Osteoblast (primary cell): ENCODE measurements around the gene C2orf42. TPM values are rescaled to one million over a fixed set of nuclear protein-coding genes. Genes with fewer than 3 reads are reported as not detected.
"Not testable (repeated sequence)": the region's sequence is repeated elsewhere in the genome, so short reads cannot be mapped to it uniquely, and the experiment has no call there.

Experiments
- DNase-seq: peaks from one replicate; pipeline ENCODE4 v3.0.0; 2011; ENCODE audit warnings: low spot score, mixed read lengths; ENCODE audit not compliant: insufficient read length; ENCODE audit errors: missing footprints
- H2AFZ ChIP-seq: 2 replicates; pipeline ENCODE4 v1.6.0; 2011; ENCODE audit warnings: mild to moderate bottlenecking, low read length
- H3K27ac ChIP-seq: 2 replicates; pipeline ENCODE4 v1.5.1; 2011; ENCODE audit warnings: mild to moderate bottlenecking, low read depth, low read length, moderate library complexity
- H3K27me3 ChIP-seq: 2 replicates; pipeline ENCODE4 v1.6.0; 2012; ENCODE audit warnings: mild to moderate bottlenecking, control low read depth, inconsistent platforms, low read length, moderate library complexity; ENCODE audit not compliant: insufficient read depth
- H3K36me3 ChIP-seq: 2 replicates; pipeline ENCODE4 v1.5.1; 2011; ENCODE audit warnings: mild to moderate bottlenecking, low read length, control low read depth, moderate library complexity; ENCODE audit not compliant: insufficient read depth
- H3K4me1 ChIP-seq: 2 replicates; pipeline ENCODE4 v1.5.1; 2011; ENCODE audit warnings: mild to moderate bottlenecking, low read length, control low read depth, moderate library complexity; ENCODE audit not compliant: insufficient read depth
- H3K4me2 ChIP-seq: 2 replicates; pipeline ENCODE4 v1.6.0; 2011; ENCODE audit warnings: mild to moderate bottlenecking, low read length; ENCODE audit not compliant: insufficient read depth
- H3K4me3 ChIP-seq: fragments of 200-600 bp; sonication (generic); 3 replicates; pipeline ENCODE4 v1.5.1; 2012; ENCODE audit warnings: mild to moderate bottlenecking, low read length, inconsistent platforms; ENCODE audit not compliant: insufficient read depth
- H3K79me2 ChIP-seq: 2 replicates; pipeline ENCODE4 v1.6.0; 2012; ENCODE audit warnings: mild to moderate bottlenecking, low read length, control low read depth, inconsistent platforms; ENCODE audit not compliant: insufficient read depth
- H3K9me3 ChIP-seq: 2 replicates; pipeline ENCODE4 v1.5.1; 2011; ENCODE audit warnings: low read depth, low read length, control low read depth
- H4K20me1 ChIP-seq: 2 replicates; pipeline ENCODE4 v1.6.0; 2012; ENCODE audit warnings: mild to moderate bottlenecking, low read length, control low read depth; ENCODE audit not compliant: insufficient read depth
- CTCF ChIP-seq: IDR thresholded peaks from 2 replicates; pipeline ENCODE4 v1.5.1; 2011; ENCODE audit warnings: mild to moderate bottlenecking, low read depth, low read length, moderate library complexity; ENCODE audit errors: extremely low read depth
- total RNA-seq: library from RNA; depleted of rRNA; stranded (reverse); fragments of >200 nt; gene quantifications from 2 replicates; pipeline ENCODE4 v1.2.3, GENCODE V29; 2012

C2orf42 gene
- total RNA-seq, 1 donor, result 25.0 TPM

GRCh38 chr2:70104231-70105111, 86.3 kb downstream of the C2orf42 start:
- Histone ChIP-seq H3K4me2 (peak overlapping the region; percentile 65), H3K27me3 (no peaks in the 10 kb centered on the region), H3K4me3 (peak overlapping the region; percentile 16), H3K79me2 (no peaks in the 10 kb centered on the region), H4K20me1 (no peaks in the 10 kb centered on the region), H3K27ac (peak overlapping the region; percentile 82), H3K36me3 (no peaks in the 10 kb centered on the region), H2AFZ (peak overlapping the region; percentile 94), H3K4me1 (peaks cover 28% of the 10 kb centered on the region), H3K9me3 (no peaks in the 10 kb centered on the region)
- DNase-seq, result peak; percentile 63
- TF ChIP-seq CTCF, result no peak

DNA sequence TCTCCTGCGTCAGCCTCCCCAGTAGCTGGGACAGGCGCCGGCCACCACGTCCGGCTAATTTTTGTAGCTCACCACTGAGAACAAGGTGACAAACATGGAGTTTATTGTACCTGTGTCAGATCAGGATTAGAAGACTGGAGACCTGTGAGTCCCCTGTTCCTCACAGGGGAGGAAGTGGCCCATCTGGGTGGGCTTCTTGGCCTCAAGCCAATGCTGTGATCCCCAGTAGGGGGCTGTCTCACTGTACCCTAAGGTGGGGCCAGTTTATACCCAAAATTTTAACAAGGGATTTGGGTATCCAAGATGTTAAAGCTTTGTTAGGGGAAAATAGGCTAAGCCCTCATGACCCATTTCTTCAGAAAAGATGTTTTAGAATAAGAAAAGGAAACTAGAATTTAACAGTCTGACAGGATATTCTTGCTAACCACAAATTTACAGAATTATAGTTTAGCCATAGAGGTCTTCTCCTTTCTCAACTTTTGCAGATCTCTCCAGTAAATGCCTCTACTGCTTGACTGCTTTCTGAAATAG, 87.2 kb downstream of the C2orf42 start:
- no peaks in the 10 kb centered on the region for H3K79me2 ChIP-seq
- H3K4me1 ChIP-seq, result peaks cover 26% of the 10 kb centered on the region
- H2AFZ ChIP-seq, result peak overlapping the region; percentile 33
- no peak overlapping the region for H3K4me2 ChIP-seq
- TF ChIP-seq CTCF, result no peak
- no peaks in the 10 kb centered on the region for H3K9me3 ChIP-seq
- no peaks in the 10 kb centered on the region for H3K27me3 ChIP-seq
- H4K20me1 ChIP-seq, result no peaks in the 10 kb centered on the region
- H3K27ac ChIP-seq, result no peak overlapping the region
- no peak for DNase-seq
- H3K4me3 ChIP-seq, result no peak overlapping the region
- H3K36me3 ChIP-seq, result no peaks in the 10 kb centered on the region

DNA sequence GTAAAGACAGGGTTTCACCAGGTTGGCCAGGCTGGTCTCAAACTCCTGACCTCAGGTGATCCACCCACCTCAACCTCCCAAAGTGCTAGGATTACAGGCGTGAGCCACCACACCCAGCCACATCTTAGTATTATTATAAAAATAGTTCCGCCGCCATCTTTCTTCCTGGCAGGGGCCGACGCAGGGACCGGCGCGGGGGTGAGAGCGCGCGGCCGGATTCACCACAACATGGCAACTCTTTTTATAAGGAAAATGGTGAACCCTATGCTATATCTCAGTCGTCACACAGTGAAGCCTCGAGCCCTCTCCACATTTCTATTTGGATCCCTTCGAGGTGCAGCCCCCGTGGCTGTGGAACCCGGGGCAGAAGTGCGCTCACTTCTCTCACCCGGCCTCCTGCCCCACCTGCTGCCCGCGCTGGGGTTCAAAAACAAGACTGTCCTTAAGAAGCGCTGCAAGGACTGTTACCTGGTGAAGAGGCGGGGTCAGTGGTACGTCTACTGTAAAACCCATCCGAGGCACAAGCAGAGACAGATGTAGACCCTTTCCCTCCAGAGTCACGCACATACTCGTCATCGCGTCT, 88.4 kb downstream of the C2orf42 start:
- not testable (repeated sequence) for H3K4me2 ChIP-seq, H3K4me3 ChIP-seq, H3K27me3 ChIP-seq, H3K9me3 ChIP-seq, H2AFZ ChIP-seq, H3K27ac ChIP-seq, DNase-seq, H4K20me1 ChIP-seq, H3K79me2 ChIP-seq, H3K36me3 ChIP-seq
- peaks cover 17% of the 10 kb centered on the region for H3K4me1 ChIP-seq

DNA sequence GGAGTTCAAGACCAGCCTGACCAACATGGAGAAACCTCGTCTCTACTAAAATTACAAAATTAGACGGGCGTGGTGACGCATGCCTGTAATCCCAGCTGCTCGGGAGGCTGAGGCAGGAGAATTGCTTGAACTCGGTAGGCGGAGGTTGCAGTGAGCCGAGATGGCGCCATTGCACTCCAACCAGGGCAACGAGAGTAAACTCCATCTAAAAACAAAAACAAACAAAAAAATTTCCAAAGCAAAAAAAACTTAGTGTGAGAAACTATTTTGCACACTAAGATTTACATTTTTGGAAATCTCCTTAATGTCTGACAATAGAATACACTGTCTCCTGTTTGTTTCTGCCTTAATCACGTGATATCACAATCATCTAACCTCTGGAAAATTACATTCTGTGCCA, 89.1 kb downstream of the C2orf42 start:
- peaks cover 17% of the 10 kb centered on the region for H3K4me1 ChIP-seq
- H2AFZ ChIP-seq, H3K27ac ChIP-seq, H3K4me2 ChIP-seq, H3K9me3 ChIP-seq, H4K20me1 ChIP-seq, H3K27me3 ChIP-seq, DNase-seq, H3K4me3 ChIP-seq, H3K79me2 ChIP-seq, H3K36me3 ChIP-seq: not testable (repeated sequence)
